HepG2 (cell line): Measurements from ENCODE around the gene PRSS27. TPM values are rescaled to one million over a fixed set of nuclear protein-coding genes. Genes with fewer than 3 reads are reported as not detected.

Source experiments
- ATAC-seq: fragments of 200-7000 bp; cut with Tn5 transposase; 3 replicates; pipeline ENCODE4 v1.9.1; 2020; ENCODE audit warnings: mild to moderate bottlenecking, moderate library complexity
- BruUV-seq: library from RNA; stranded (reverse); fragments of 400-500 nt; replicated peaks from 2 replicates; lab custom pipeline; 2021; lab: Mats Ljungman, UMichigan
- CTCF ChIA-PET: fragments of 300-600 bp; formaldehyde crosslinking; extraction: SDS; loops from one replicate; lab custom pipeline; 2021; ENCODE audit warnings: low total read pairs, inconsistent platforms, low intra/inter-chr PET ratio; lab: Yijun Ruan, JAX
- POLR2A ChIA-PET: fragments of 350-600 bp; sonication (Branson Sonifier 250); formaldehyde crosslinking; loops from one replicate; lab custom pipeline; 2020; ENCODE audit warnings: antibody characterized with exemption, inconsistent platforms; lab: Yijun Ruan, JAX
- DNase-seq: peaks from one replicate; pipeline ENCODE4 v3.0.0-alpha.2; 2015; ENCODE audit warnings: low spot score
- FAIRE-seq: peaks from 3 replicates; lab custom pipeline; 2011; peaks lifted over from hg19 to GRCh38; lab: Jason Lieb, UNC
- H2AFZ ChIP-seq: one replicate; pipeline ENCODE4 v1.6.1; 2011; ENCODE audit warnings: low read length, inconsistent platforms
- H3K27ac ChIP-seq: fragments of 300-600 bp; 3 replicates; pipeline ENCODE4 v1.8.0; 2011; ENCODE audit warnings: mixed run types, mild to moderate bottlenecking, mixed read lengths, low read length, inconsistent platforms; ENCODE audit not compliant: insufficient read depth; ENCODE audit errors: extremely low read length
- H3K27me3 ChIP-seq, 2 experiments: fragments of 200-600 bp in 1 of 2; 2 replicates in 1 of 2; 3 replicates in 1 of 2; pipeline versions ENCODE4 v1.6.0 to v1.8.0; 2011; ENCODE audit warnings: low read length in 2 of 2, mild to moderate bottlenecking in 2 of 2, moderate library complexity in 2 of 2, inconsistent platforms in 1 of 2; ENCODE audit not compliant: insufficient read depth in 2 of 2, control insufficient read depth in 1 of 2
- H3K36me3 ChIP-seq, 2 experiments: fragments of 200-600 bp in 1 of 2; replicated peaks in 1 of 2; 2 replicates in 1 of 2; 3 replicates in 1 of 2; pipeline versions ENCODE4 v1.5.1 to v1.8.0; 2011; ENCODE audit warnings: low read length in 2 of 2, inconsistent platforms in 1 of 2; ENCODE audit not compliant: insufficient read depth in 2 of 2, control insufficient read depth in 1 of 2
- H3K4me1 ChIP-seq: 2 replicates; pipeline ENCODE4 v1.5.1; 2012; ENCODE audit warnings: low read length, inconsistent platforms; ENCODE audit not compliant: insufficient read depth
- H3K4me2 ChIP-seq: 2 replicates; pipeline ENCODE4 v1.6.0; 2011; ENCODE audit warnings: low read depth, low read length, inconsistent platforms
- H3K4me3 ChIP-seq, 3 experiments: fragments of 200-600 bp in 1 of 3; sonication (generic), shearing (Covaris generic) in 1 of 3; replicated peaks in 1 of 3; 2 replicates each; pipeline ENCODE4 v1.5.1; 2011 to 2016; ENCODE audit warnings: low read length in 3 of 3, inconsistent platforms in 2 of 3, low read depth in 2 of 3, mild to moderate bottlenecking in 2 of 3, control low read depth in 1 of 3, mixed read lengths in 1 of 3; ENCODE audit not compliant: insufficient read depth in 1 of 3
- H3K79me2 ChIP-seq: one replicate; pipeline ENCODE4 v1.6.1; 2011; ENCODE audit warnings: low read length, inconsistent platforms; ENCODE audit not compliant: insufficient read depth
- H3K9ac ChIP-seq: 2 replicates; pipeline ENCODE4 v1.6.0; 2011; ENCODE audit warnings: mild to moderate bottlenecking, low read depth, low read length, inconsistent platforms; ENCODE audit not compliant: insufficient read depth
- H3K9me3 ChIP-seq: 2 replicates; pipeline ENCODE4 v1.5.1; 2012; ENCODE audit warnings: mild to moderate bottlenecking, low read length
- H4K20me1 ChIP-seq: 2 replicates; pipeline ENCODE4 v1.6.0; 2011; ENCODE audit warnings: inconsistent platforms, mild to moderate bottlenecking, low read length, moderate library complexity; ENCODE audit not compliant: insufficient read depth
- AGO2 ChIP-seq: fragments of 200-400 bp; formaldehyde crosslinking; optimal IDR thresholded peaks from 2 replicates; pipeline ENCODE3; 2017; ENCODE audit warnings: mild to moderate bottlenecking, low read depth, low read length, moderate library complexity
- GABPB1 ChIP-seq: IDR thresholded peaks from 2 replicates; pipeline ENCODE4 v1.6.1; 2016; ENCODE audit warnings: mild to moderate bottlenecking, missing genetic modification reagents, moderate library complexity, missing compliant biosample characterization
- JUN ChIP-seq: sonication (generic); formaldehyde crosslinking; IDR thresholded peaks from 2 replicates; pipeline ENCODE4 v1.4.0; 2020; ENCODE audit warnings: mild to moderate bottlenecking, missing genetic modification reagents
- SKI ChIP-seq: fragments of 450-650 bp; IDR thresholded peaks from one replicate; pipeline ENCODE4 v1.6.1; 2018; ENCODE audit warnings: mild to moderate bottlenecking; ENCODE audit not compliant: partially characterized antibody
- TAF1 ChIP-seq: sonication (generic); formaldehyde crosslinking; IDR thresholded peaks from 2 replicates; pipeline ENCODE4 v1.4.0; 2020; ENCODE audit warnings: missing genetic modification reagents
- WGBS: methylation state at CpG from one replicate; pipeline ENCODE4 v1.1.6; 2017; ENCODE audit warnings: low lambda C conversion rate; 5-methylcytosine and 5-hydroxymethylcytosine counted together
- in situ Hi-C: cut with HindIII; loops from 2 replicates; pipeline ENCODE4 v1.10.0; 2017; ENCODE audit warnings: low pct_unique_long_range_greater_than_20kb; ENCODE audit not compliant: extremely low pct_ligation_motif_present
- intact Hi-C: fragments of 100-400 bp; cut with micrococcal nuclease; formaldehyde crosslinking; loops from one replicate; pipeline ENCODE4 v1.10.0; 2022; ENCODE audit not compliant: unreplicated experiment
- polyA plus RNA-seq, 8 experiments: library from polyadenylated mRNA; depleted of rRNA in 3 of 8; stranded (reverse) in 7 of 8; unstranded in 1 of 8; fragments of >200 nt; fragmentation: Illumina TruSeq in 4 of 8; extraction: Trizol in 4 of 8; gene quantifications; 2 replicates each; pipeline versions ENCODE4 v1.2.1 to v1.2.3, GENCODE V29; 2011 to 2016; ENCODE audit warnings: low read depth in 4 of 8, missing spikeins in 1 of 8, mixed read lengths in 1 of 8; ENCODE audit not compliant: insufficient read depth in 1 of 8
- total RNA-seq, 5 experiments: library from RNA; depleted of rRNA; stranded (reverse); fragments of >200 nt; fragmentation: Illumina TruSeq; extraction: Trizol; gene quantifications; 2 replicates each; pipeline ENCODE4 v1.2.3, GENCODE V29; 2016; ENCODE audit warnings: low read depth in 1 of 5
- TF ChIP-seq, protein P1 (sequence below): sonication (generic); formaldehyde crosslinking; IDR thresholded peaks from 2 replicates; pipeline ENCODE4 v1.9.0; 2022; ENCODE audit warnings: low read depth, missing genetic modification reagents
- TF ChIP-seq, protein P2 (sequence below): sonication (generic); formaldehyde crosslinking; IDR thresholded peaks from 2 replicates; pipeline ENCODE4 v1.5.1; 2020; ENCODE audit warnings: mild to moderate bottlenecking, missing genetic modification reagents, moderate library complexity

Gene PRSS27
- total and polyA plus RNA-seq, 2 of the 13 experiments (the other 11 are each of a cell fraction or from before 2014, with no cell fraction given): 0.20 to 0.73 TPM

DNA sequence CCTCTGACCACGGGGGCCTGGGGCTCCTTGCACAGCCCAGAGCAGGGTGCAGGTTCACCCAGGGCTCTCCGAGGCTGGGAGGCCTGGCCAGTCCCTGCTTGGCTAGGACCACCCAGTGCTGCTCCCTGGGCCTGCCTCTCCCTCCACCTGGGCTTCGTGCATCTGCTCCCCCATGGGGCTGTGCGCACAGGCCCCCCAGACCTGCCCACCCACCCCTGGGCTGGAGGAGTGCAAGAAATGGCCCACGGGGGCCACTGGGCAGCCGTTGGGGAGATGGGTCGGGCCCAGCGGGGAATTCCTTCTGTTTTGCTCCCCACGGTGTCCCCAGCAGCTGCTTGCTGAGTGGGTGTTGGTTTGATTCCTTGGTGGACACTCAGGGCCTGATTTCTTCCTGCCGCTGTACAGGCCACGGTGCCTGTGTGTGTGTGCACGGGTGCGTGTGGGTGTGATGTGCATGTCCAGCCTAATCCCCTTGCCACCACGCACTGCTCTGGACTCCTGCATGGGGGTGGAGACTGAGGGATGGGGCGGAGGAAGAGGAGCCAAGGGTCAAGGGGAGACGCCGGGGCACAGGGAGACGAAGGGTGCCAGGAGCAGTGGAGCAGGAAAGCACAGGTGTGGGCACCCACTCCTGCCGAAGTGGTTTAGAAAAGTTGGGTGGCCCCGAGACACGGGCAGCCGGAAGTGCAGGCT lies 8.5 kb downstream of the PRSS27 start:
- ATAC-seq (peak; percentile 25), DNase-seq (no peak), FAIRE-seq (no peak)
- no peaks in the 10 kb centered on the region for H3K79me2 ChIP-seq
- BruUV-seq: no TSS peak
- TF ChIP-seq, protein P1, sequence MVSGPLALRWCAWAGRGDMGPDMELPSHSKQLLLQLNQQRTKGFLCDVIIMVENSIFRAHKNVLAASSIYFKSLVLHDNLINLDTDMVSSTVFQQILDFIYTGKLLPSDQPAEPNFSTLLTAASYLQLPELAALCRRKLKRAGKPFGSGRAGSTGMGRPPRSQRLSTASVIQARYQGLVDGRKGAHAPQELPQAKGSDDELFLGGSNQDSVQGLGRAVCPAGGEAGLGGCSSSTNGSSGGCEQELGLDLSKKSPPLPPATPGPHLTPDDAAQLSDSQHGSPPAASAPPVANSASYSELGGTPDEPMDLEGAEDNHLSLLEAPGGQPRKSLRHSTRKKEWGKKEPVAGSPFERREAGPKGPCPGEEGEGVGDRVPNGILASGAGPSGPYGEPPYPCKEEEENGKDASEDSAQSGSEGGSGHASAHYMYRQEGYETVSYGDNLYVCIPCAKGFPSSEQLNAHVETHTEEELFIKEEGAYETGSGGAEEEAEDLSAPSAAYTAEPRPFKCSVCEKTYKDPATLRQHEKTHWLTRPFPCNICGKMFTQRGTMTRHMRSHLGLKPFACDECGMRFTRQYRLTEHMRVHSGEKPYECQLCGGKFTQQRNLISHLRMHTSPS (CRISPR knock-in tag): 0 out of 2 replicates have a peak, but pooled peaks have one; percentile 29
- TF ChIP-seq AGO2 (peak; percentile 77), GABPB1 (peak; percentile 43; the same call in 1 of the 2 replicates), TAF1 (CRISPR knock-in tag) (no peak), JUN (CRISPR knock-in tag) (no peak), SKI (no peak)
- TF ChIP-seq, protein P2, sequence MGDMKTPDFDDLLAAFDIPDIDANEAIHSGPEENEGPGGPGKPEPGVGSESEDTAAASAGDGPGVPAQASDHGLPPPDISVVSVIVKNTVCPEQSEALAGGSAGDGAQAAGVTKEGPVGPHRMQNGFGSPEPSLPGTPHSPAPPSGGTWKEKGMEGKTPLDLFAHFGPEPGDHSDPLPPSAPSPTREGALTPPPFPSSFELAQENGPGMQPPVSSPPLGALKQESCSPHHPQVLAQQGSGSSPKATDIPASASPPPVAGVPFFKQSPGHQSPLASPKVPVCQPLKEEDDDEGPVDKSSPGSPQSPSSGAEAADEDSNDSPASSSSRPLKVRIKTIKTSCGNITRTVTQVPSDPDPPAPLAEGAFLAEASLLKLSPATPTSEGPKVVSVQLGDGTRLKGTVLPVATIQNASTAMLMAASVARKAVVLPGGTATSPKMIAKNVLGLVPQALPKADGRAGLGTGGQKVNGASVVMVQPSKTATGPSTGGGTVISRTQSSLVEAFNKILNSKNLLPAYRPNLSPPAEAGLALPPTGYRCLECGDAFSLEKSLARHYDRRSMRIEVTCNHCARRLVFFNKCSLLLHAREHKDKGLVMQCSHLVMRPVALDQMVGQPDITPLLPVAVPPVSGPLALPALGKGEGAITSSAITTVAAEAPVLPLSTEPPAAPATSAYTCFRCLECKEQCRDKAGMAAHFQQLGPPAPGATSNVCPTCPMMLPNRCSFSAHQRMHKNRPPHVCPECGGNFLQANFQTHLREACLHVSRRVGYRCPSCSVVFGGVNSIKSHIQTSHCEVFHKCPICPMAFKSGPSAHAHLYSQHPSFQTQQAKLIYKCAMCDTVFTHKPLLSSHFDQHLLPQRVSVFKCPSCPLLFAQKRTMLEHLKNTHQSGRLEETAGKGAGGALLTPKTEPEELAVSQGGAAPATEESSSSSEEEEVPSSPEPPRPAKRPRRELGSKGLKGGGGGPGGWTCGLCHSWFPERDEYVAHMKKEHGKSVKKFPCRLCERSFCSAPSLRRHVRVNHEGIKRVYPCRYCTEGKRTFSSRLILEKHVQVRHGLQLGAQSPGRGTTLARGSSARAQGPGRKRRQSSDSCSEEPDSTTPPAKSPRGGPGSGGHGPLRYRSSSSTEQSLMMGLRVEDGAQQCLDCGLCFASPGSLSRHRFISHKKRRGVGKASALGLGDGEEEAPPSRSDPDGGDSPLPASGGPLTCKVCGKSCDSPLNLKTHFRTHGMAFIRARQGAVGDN (CRISPR knock-in tag): peak; percentile 47
- H3K9ac ChIP-seq: 0 out of 2 replicates have a peak overlapping the region, but pooled peaks have one; percentile 13
- H3K4me2 ChIP-seq: peak overlapping the region; percentile 59
- 13% methylated on average over 8 of the region's 22 CpGs for WGBS
- no peaks in the 10 kb centered on the region for H4K20me1 ChIP-seq
- H2AFZ ChIP-seq: no peak overlapping the region
- peak overlapping the region in 2 of 3 experiments; percentile 23 to 46; a peak in 4 of 6 replicates for H3K4me3 ChIP-seq
- H3K9me3 ChIP-seq: no peaks in the 10 kb centered on the region
- POLR2A ChIA-PET: interaction anchor here (1.1 kb wide), 1 partner anchor 29 kb away, joined by 4 read pairs; the partner anchor contains the start of gene KCTD5
- in situ Hi-C loops: no loop called here
- CTCF ChIA-PET: no interaction called here
- H3K36me3 ChIP-seq: peaks cover 8 to 16% of the 10 kb centered on the region in 2 experiments; a peak in 3 of 5 replicates
- H3K4me1 ChIP-seq: no peaks in the 10 kb centered on the region
- intact Hi-C loops: no loop called here
- H3K27me3 ChIP-seq: peaks cover 5 to 35% of the 10 kb centered on the region in 2 experiments
- no peak overlapping the region for H3K27ac ChIP-seq
